ENCODE results near the gene MOSPD3. TPM values are rescaled to one million over a fixed set of nuclear protein-coding genes. Genes with fewer than 3 reads are reported as not detected.
A peak's percentile ranks its signal among the peaks of the same experiment; 100 is the strongest.

Gene MOSPD3
- total RNA-seq, 1 donor: 11.4 TPM

DNA sequence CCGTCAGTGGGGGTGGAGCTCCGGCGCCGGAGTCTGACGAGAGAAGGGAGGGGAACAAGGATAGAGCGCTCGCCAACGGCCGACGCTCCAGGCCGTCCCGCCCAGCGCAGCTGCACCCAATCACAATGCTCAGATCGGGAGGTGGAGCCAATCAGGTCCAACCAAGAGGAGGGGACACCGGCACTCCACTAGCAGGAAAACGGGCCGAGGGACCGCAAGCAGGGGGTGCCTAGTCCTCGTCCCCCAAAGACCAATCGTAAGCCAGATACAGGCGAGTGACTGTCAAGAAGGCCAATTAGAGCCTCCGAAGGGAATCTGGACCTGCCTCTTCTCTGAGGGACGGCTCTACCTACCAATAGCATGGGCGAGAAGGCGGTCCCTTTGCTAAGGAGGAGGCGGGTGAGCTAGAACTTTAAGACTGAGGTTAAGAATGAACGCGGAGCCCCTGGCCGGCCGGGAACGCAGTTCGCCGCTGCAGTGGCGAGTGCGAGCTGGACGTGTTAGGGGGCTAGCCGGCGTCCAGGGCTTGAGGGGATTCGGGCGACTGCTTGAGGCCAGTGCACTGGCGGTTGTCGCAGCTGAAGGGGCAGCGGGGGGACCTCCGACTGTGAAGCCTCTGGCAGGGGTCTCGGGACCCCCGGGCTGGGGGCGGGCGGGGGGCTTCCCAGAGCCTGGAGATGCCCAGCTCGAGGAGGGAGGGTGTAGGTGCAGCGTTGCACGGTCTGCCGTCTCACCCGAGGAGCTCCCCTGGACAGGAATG lies 25.9 kb upstream of the MOSPD3 start, which contains the start of gene FBXO24:
TSS of gene FBXO24 (plus strand) at position 63 of the 760 bp plus-strand sequence. CDS start at position 361, 298 bp downstream.
- peak within 1 kb of the TSS; percentile 99 for H3K4me3 ChIP-seq (ENCODE audit: low read depth, low read length)
- peak; percentile 100 for DNase-seq (ENCODE audit: low read depth)
- TF ChIP-seq, protein P1, sequence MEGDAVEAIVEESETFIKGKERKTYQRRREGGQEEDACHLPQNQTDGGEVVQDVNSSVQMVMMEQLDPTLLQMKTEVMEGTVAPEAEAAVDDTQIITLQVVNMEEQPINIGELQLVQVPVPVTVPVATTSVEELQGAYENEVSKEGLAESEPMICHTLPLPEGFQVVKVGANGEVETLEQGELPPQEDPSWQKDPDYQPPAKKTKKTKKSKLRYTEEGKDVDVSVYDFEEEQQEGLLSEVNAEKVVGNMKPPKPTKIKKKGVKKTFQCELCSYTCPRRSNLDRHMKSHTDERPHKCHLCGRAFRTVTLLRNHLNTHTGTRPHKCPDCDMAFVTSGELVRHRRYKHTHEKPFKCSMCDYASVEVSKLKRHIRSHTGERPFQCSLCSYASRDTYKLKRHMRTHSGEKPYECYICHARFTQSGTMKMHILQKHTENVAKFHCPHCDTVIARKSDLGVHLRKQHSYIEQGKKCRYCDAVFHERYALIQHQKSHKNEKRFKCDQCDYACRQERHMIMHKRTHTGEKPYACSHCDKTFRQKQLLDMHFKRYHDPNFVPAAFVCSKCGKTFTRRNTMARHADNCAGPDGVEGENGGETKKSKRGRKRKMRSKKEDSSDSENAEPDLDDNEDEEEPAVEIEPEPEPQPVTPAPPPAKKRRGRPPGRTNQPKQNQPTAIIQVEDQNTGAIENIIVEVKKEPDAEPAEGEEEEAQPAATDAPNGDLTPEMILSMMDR (IDR thresholded peaks at IDR 0.05; ENCODE audit: insufficient read depth, low read length): no peak

DNA sequence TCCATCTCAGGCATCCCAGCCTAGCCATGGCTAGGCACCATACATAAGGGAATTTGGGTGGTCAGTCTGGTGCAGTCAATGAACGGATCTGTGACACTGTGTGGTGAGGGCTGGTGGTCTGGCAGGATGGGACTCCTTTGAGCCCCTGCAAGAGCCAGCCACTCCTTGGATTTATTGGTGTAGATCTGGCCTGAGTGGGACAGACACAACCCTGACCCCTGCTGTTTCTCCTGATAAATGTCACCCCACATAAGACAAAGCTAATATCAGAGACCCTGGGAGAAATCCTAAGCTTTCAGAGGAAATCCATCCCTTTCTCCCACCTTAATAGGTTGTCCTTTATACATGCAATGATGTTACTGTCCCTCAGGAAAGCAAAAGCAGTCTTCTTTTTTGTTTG lies 23.9 kb upstream of the MOSPD3 start:
- no peak for DNase-seq (ENCODE audit: low read depth)
- TF ChIP-seq, protein P1 (IDR thresholded peaks at IDR 0.05; ENCODE audit: insufficient read depth, low read length): peak; percentile 34
- H3K4me3 ChIP-seq (ENCODE audit: low read depth, low read length): no peak overlapping the region

DNA sequence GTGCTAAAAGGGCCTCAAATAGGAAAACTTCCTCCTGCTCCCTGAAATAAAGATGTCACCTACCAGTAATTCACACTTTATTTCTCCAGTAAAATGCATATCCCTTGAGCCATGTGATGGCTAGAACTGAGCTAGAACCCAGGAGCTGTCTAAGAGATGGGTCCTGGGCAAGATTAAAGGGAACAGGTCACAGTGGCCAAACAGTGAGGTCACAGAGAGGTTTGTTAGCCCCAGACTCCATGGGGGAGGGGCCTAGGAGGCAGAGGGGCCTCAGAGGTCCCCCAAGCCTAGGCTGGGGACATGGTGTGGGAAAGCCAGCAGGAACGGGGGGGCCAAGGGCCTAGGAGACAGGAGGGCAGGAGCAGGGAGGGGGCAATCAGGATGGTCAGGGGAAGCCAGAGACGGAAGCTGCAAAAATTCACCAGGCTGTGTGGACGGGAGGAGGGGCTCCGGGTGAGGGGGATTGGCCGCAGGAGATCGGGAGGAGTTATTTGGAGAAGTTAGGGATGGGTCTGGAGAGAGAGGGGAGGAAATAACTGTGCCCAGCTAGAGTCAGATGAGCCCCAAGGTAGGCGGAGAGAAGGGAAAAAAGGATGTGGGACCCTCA lies 22.9 kb upstream of the MOSPD3 start:
- TF ChIP-seq, protein P1 (IDR thresholded peaks at IDR 0.05; ENCODE audit: insufficient read depth, low read length): no peak
- no peak for DNase-seq (ENCODE audit: low read depth)

DNA sequence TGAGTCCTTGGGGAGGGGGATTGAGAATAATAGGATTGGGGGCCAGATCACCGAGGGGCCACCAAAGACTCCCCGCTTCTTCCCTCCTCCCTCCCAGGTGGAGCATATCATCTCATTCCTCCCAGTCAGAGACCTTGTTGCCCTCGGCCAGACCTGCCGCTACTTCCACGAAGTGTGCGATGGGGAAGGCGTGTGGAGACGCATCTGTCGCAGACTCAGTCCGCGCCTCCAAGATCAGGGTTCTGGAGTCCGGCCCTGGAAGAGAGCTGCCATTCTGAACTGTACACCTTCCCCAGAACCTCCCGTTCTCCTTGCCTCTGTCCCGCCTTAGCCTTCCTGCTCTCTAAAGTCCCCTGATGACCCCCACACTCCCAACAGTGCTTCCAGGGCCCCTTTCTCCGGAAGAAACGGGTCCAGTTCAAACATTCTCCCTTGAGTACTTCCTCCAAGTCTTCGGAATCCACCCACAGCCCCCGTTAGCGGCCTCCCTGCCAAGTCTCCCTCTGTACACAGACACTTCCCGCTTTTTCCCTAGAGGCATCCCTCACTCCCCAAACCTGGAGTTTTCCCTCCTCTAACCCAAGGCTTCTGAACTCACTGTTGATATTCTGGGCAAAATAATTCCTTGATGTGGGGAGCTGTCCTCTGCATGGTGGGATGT lies 22.1 kb upstream of the MOSPD3 start:
- DNase-seq (ENCODE audit: low read depth): no peak
- no peak overlapping the region for H3K4me3 ChIP-seq (ENCODE audit: low read depth, low read length)

More for the DNA sequence above, 22.9 kb upstream of the MOSPD3 start:
- no peak overlapping the region for H3K4me3 ChIP-seq (ENCODE audit: low read depth, low read length)

DNA sequence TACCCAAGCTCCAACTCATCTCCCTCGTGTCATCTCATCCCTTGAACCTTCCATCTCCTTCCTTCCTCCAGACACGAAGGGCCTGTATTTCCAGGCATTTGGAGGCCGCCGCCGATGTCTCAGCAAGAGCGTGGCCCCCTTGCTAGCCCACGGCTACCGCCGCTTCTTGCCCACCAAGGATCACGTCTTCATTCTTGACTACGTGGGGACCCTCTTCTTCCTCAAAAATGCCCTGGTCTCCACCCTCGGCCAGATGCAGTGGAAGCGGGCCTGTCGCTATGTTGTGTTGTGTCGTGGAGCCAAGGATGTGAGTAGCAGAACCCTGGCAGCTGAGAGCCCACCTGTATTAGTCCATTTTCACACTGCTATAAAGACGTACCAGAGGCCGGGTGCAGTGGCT lies 20.7 kb upstream of the MOSPD3 start:
- TF ChIP-seq, protein P1 (IDR thresholded peaks at IDR 0.05; ENCODE audit: insufficient read depth, low read length): no peak
- no peak for DNase-seq (ENCODE audit: low read depth)
- H3K4me3 ChIP-seq (ENCODE audit: low read depth, low read length): no peak overlapping the region

More for the DNA sequence above, 22.1 kb upstream of the MOSPD3 start:
- TF ChIP-seq, protein P1 (IDR thresholded peaks at IDR 0.05; ENCODE audit: insufficient read depth, low read length): no peak

DNA sequence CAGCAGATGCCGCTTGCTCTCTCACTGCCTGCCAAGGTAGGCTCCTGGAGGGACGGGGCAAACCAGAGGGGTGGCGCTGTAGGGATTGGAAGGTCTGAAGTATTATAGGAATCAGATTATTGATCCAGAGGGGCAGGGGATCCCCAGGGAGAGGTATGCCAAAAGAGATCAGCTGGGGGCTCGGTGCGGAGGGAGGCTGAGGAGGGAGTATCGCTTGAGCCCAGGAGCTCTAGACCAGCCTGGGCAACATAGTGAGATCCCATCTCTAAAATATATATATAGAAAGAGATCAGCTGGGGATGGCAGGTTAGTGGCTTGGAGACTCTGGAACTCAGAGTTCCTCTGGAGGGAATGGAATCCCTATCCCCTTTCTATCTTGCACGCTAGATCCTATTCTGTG lies 17.2 kb upstream of the MOSPD3 start:
- TF ChIP-seq, protein P1 (IDR thresholded peaks at IDR 0.05; ENCODE audit: insufficient read depth, low read length): no peak
- no peak overlapping the region for H3K4me3 ChIP-seq (ENCODE audit: low read depth, low read length)
- DNase-seq (ENCODE audit: low read depth): no peak
